GM18498 (cell line): ENCODE measurements around the gene SKAP1.
"Not testable (repeated sequence)": the region's sequence is repeated elsewhere in the genome, so short reads cannot be mapped to it uniquely, and the experiment has no call there.

Experiments
- ATAC-seq: cut with Tn5 transposase; IDR thresholded peaks from one replicate; pipeline ENCODE4 v1.9.1; 2021; ENCODE audit warnings: mild to moderate bottlenecking, moderate library complexity; ENCODE audit not compliant: unreplicated experiment

Gene SKAP1

GRCh38 chr17:48449335-48449734, 19.3 kb upstream of the SKAP1 start:
- not testable (repeated sequence) for ATAC-seq

- no peak for ATAC-seq
Measured at GRCh38 chr17:48445248-48445620, 15.2 kb upstream of the SKAP1 start.

DNA sequence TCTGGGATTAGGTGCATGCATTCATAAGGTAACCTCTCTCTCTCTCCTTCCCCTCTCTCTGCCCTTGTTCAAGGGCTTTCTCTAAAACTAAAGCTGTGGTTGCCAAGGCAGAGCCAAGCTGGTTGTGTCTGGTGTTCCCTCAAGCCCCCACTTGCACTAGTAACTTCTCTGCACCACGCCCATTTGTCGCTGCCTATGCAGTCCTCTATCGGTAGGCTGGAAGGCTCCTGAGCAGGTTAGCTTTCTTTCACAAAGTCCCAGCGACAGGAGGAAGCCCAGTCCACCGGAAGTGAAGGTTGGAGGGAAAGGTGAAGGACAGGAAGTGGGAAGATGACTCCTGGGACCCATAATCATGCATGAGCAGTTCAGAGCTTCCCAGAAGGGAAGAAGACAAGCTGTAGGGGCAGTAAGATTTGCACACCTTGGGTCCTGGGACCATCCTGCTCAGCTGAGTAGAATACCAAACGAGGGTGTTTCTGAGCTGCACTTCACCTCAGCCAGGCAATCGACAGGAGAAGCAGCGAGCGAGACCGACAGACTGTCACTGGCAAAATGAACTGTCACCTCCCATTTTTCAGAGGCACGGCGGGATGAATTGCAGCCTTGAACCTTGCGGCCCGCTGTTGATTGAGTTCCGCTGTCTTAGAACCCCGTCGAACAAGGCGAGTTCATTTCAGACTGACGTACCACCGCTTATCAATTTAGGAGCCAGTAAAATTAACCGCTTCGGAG, 14.7 kb upstream of the SKAP1 start:
- ATAC-seq: no peak

DNA sequence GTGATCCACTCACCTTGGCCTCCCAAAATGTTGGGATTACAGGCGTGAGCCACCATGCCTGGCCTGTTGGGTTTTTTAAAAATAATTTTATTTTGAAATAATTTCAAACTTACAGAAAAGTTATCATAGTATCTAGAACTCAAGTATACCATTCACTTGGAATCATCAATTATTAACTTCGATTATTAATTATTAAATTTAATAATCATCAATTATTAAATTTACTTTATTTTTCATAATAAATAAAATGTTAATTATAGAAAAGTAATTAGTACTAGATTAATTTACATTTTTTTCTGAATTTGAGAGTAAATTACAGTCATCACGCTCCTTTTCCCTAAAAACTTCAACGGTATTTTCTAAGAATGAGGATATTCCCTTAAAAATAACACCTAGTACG, 13.7 kb upstream of the SKAP1 start:
- no peak for ATAC-seq

GRCh38 chr17:48442819-48443218, 12.8 kb upstream of the SKAP1 start:
- ATAC-seq: no peak

DNA sequence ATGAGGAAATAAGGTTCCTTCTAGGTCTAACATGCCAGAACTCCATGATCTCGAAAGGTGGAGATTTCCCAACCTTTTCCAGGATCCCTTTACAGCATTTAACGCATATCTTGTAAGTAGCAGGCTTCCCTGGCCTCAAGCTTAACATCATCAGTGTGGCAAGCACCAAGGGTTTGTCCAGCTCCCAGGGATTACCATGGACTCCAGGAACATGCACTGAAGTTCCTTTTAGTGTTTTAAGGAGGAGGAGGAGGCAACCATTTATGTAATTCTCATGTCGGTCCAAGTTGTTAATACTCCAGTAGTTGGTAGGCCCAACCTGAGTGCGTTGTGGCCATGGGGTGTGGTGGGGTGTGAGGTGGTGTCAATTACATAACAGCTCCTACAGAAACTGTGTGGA, 11.8 kb upstream of the SKAP1 start:
- ATAC-seq: no peak

GRCh38 chr17:48441231-48441711, 11.3 kb upstream of the SKAP1 start:
- ATAC-seq: peak; percentile 68

GRCh38 chr17:48440669-48441068, 10.7 kb upstream of the SKAP1 start:
- no peak for ATAC-seq

GRCh38 chr17:48439875-48440505, 10.0 kb upstream of the SKAP1 start:
- ATAC-seq: no peak

DNA sequence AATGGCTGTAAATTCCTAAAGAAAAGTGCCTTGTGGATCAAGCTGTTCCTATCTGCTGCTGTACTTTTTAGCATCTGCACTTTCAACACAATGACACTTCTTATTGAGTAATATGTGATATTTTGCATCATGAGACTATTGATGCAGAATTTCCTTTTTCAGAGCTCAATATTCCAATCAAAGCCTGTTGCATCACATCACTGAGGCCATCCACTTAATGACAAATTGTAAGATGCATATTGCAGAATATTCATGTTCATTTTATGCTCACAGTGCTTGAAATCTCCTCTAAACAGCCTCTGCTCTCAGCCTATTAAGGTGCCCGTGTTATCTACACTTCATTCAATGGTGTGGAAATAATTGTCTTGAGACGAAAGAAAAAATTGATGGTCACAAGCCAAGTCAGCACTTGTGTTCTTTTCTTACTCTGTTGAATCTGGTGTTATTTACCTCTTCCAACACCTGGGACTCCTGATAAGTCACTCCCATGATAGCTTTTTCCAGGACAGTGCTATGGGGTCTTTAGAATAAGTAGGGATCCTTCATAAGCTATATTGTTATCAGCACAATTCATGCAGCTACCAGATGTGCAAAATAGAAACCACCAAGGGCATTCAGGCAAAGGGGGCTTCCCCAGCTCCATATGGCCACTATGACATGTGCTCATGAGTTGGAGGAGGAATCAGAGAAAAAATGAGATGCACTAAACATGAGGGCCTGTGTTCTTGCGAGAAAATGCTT, 9.3 kb upstream of the SKAP1 start:
- no peak for ATAC-seq

GRCh38 chr17:48438516-48439061, 8.6 kb upstream of the SKAP1 start:
- no peak for ATAC-seq

- ATAC-seq: no peak
Measured at GRCh38 chr17:48433896-48434295, 3.9 kb upstream of the SKAP1 start.

- ATAC-seq: no peak
Measured at GRCh38 chr17:48432820-48433775, 3.1 kb upstream of the SKAP1 start.

DNA sequence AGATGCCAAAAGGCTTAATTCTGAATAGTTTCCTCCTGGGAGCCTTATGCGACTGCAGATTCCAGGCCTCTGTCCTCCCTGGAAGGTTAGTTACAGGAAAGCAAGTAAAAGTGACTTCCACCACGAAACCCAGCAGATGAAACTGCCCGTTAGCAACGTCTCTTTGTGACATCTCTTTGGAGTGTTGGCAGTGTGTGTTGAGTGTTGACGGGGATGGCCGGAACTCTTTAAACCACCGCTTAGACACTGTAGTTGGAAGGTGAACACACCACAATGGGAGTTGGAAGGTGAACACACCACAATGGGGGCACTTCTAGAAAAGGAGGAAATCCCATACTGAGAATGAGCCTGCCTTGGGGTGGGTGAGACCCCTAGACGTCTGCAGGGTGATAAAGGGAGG, 858 bp downstream of the SKAP1 start:
- no peak for ATAC-seq

DNA sequence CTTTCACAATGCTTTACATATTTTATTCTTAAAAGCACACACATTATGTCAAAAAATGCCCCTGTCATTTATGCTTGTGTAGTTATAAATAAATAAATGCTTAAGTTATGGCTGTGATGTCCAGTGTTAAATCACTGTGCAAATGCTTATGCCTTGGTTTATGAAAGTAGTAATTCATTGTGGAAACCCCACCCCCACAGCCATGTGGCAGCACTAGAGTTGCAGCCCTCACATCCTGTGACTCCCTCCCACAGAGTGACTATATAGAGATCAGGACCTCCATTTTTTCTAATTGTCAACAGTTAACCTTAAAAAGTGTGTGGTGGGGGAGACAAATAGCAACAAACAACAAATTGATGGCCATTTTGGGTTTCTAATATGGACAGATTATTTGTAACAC, 2.4 kb downstream of the SKAP1 start:
- ATAC-seq: no peak

GRCh38 chr17:48426761-48427500, 3.1 kb downstream of the SKAP1 start:
- no peak for ATAC-seq

GRCh38 chr17:48426019-48426665, 3.9 kb downstream of the SKAP1 start:
- no peak for ATAC-seq

- ATAC-seq: not testable (repeated sequence)
Measured at GRCh38 chr17:48422060-48422459, 8.0 kb downstream of the SKAP1 start.

DNA sequence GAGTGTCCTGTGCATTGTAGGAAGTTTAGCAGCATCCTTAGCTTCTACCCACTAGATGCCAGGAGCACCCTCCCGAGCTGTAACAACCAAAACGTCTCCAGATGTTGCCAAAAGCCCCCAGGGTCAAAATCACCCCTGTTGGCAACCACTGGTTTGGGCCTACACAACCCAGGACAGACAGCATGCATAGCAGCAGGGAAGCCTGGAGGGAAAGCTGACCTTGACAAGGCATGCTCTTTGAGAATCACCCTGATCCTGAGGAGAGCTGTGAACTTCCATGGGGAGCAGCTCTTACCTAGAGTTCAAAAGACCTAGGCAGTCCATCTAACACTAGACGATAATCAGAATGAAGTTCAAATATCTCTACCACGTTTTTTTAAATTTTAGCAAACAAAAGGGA, 9.2 kb downstream of the SKAP1 start:
- no peak for ATAC-seq
